ENCODE data around the gene VGLL3. TPM values are rescaled to one million over a fixed set of nuclear protein-coding genes. Genes with fewer than 3 reads are reported as not detected.
A peak's percentile ranks its signal among the peaks of the same experiment; 100 is the strongest.

VGLL3 gene
- total RNA-seq, 2 donors from 2014 or later, result 0.44 to 1.8 TPM

DNA sequence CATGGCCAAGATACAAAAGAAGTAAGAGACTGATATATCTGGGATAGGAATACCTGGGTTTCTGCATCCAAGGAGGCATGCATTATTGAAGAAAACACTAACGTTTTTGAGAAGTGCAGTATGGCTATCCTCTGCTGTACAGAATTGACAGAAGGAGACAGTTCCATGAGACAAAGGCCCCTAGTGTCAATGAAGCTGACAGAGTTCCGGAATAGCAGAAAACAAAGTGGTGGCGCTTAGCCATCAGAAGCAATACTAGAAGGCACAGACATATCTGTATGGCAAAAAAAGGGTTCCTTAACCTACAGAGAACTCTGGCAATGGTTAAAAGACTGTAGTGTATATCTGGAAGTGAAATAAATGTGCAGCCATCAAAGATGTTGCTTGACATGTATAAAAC, 77.8 kb downstream of the VGLL3 start:
- Mint-ChIP-seq H3K36me3 (ENCODE audit: low read depth) (no peaks in the 10 kb centered on the region), H3K4me1 (no peaks in the 10 kb centered on the region), H3K4me3 (no peak overlapping the region), H3K27me3 (ENCODE audit: insufficient read depth) (no peaks in the 10 kb centered on the region), H3K27ac (no peak overlapping the region), H3K9me3 (no peaks in the 10 kb centered on the region)
- H3K4me1 ChIP-seq (ENCODE audit: control insufficient read depth, insufficient read depth, low read length), result no peaks in the 10 kb centered on the region
- H3K9me3 ChIP-seq (ENCODE audit: control insufficient read depth, low read length), result no peaks in the 10 kb centered on the region
- no peak overlapping the region for H3K27ac ChIP-seq (ENCODE audit: low read depth, low read length)
- H3K4me3 ChIP-seq (ENCODE audit: low read length), result no peak overlapping the region
- TF ChIP-seq, protein P1, sequence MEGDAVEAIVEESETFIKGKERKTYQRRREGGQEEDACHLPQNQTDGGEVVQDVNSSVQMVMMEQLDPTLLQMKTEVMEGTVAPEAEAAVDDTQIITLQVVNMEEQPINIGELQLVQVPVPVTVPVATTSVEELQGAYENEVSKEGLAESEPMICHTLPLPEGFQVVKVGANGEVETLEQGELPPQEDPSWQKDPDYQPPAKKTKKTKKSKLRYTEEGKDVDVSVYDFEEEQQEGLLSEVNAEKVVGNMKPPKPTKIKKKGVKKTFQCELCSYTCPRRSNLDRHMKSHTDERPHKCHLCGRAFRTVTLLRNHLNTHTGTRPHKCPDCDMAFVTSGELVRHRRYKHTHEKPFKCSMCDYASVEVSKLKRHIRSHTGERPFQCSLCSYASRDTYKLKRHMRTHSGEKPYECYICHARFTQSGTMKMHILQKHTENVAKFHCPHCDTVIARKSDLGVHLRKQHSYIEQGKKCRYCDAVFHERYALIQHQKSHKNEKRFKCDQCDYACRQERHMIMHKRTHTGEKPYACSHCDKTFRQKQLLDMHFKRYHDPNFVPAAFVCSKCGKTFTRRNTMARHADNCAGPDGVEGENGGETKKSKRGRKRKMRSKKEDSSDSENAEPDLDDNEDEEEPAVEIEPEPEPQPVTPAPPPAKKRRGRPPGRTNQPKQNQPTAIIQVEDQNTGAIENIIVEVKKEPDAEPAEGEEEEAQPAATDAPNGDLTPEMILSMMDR (conservative IDR thresholded peaks at IDR 0.05), result no peak
- WGBS, 2 experiments (ENCODE audit: insufficient coverage in 1 of 2, insufficient read length in 1 of 2), result 90 to 96% methylated on average over 3 of the region's 3 CpGs
- no peaks in the 10 kb centered on the region for H3K27me3 ChIP-seq (ENCODE audit: control insufficient read depth, insufficient read depth, low read length, poor library complexity, severe bottlenecking)
- H3K36me3 ChIP-seq (ENCODE audit: control insufficient read depth, insufficient read depth, low read length), result no peaks in the 10 kb centered on the region
- no peak overlapping the region for H3K9ac ChIP-seq (ENCODE audit: extremely low read depth, low read length, poor library complexity, severe bottlenecking)
- DNase-seq, result no peak

DNA sequence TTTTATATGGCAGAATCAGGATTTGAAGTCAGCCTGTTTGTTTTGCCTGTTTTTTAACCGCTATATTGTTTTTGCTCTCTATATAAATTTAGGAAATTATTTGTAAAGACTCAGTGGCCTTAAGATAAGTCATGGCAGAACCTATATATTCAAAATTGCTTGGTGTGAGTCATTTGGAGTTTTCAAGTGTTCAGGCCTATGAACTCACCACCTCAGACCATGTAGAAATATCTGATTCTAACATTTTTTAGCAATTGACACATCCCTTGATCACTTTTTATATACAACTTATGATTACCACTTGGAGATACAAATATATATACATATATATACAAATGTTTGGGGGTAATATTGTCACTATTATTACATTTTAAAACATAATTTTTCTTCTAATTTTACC, 95.7 kb downstream of the VGLL3 start:
- TF ChIP-seq, protein P1 (conservative IDR thresholded peaks at IDR 0.05), result no peak
- Histone ChIP-seq H3K27me3 (ENCODE audit: control insufficient read depth, insufficient read depth, low read length, poor library complexity, severe bottlenecking) (no peaks in the 10 kb centered on the region), H3K9ac (ENCODE audit: extremely low read depth, low read length, poor library complexity, severe bottlenecking) (no peak overlapping the region), H3K9me3 (ENCODE audit: control insufficient read depth, low read length) (no peaks in the 10 kb centered on the region), H3K4me1 (ENCODE audit: control insufficient read depth, insufficient read depth, low read length) (no peaks in the 10 kb centered on the region), H3K27ac (ENCODE audit: low read depth, low read length) (no peak overlapping the region), H3K36me3 (ENCODE audit: control insufficient read depth, insufficient read depth, low read length) (no peaks in the 10 kb centered on the region), H3K4me3 (ENCODE audit: low read length) (no peak overlapping the region)
- H3K4me3 Mint-ChIP-seq, result no peak overlapping the region
- 100% methylated on average over 1 of the region's 1 CpG; no CpG with 5 or more reads in 1 of the 2 experiments for WGBS, 2 experiments (ENCODE audit: insufficient coverage in 1 of 2, insufficient read length in 1 of 2)
- peaks cover 4% of the 10 kb centered on the region for H3K4me1 Mint-ChIP-seq
- no peaks in the 10 kb centered on the region for H3K27me3 Mint-ChIP-seq (ENCODE audit: insufficient read depth)
- H3K36me3 Mint-ChIP-seq (ENCODE audit: low read depth), result no peaks in the 10 kb centered on the region
- no peak overlapping the region for H3K27ac Mint-ChIP-seq
- no peak for DNase-seq
- H3K9me3 Mint-ChIP-seq, result no peaks in the 10 kb centered on the region

- H3K9me3 ChIP-seq (ENCODE audit: control insufficient read depth, low read length), result no peaks in the 10 kb centered on the region
- H3K36me3 ChIP-seq (ENCODE audit: control insufficient read depth, insufficient read depth, low read length), result no peaks in the 10 kb centered on the region
- H3K4me1 ChIP-seq (ENCODE audit: control insufficient read depth, insufficient read depth, low read length), result no peaks in the 10 kb centered on the region
- Mint-ChIP-seq H3K27me3 (ENCODE audit: insufficient read depth) (no peaks in the 10 kb centered on the region), H3K4me3 (no peak overlapping the region), H3K36me3 (ENCODE audit: low read depth) (no peaks in the 10 kb centered on the region), H3K27ac (peak overlapping the region; percentile 83), H3K9me3 (peaks cover 2% of the 10 kb centered on the region), H3K4me1 (peaks cover 4% of the 10 kb centered on the region)
- DNase-seq, result no peak
- TF ChIP-seq, protein P1 (conservative IDR thresholded peaks at IDR 0.05), result no peak
- H3K9ac ChIP-seq (ENCODE audit: extremely low read depth, low read length, poor library complexity, severe bottlenecking), result no peak overlapping the region
- 17 to 66% methylated on average over 1 of the region's 1 CpG for WGBS, 2 experiments (ENCODE audit: insufficient coverage in 1 of 2, insufficient read length in 1 of 2)
- H3K27ac ChIP-seq (ENCODE audit: low read depth, low read length), result peak overlapping the region; percentile 94
- H3K27me3 ChIP-seq (ENCODE audit: control insufficient read depth, insufficient read depth, low read length, poor library complexity, severe bottlenecking), result no peaks in the 10 kb centered on the region
- H3K4me3 ChIP-seq (ENCODE audit: low read length), result no peak overlapping the region
Observed at GRCh38 chr3:86890741-86891396, 100.1 kb downstream of the VGLL3 start.

Other genes starting within 250 kb of the VGLL3 start
- gene CHMP2B, start 236.2 kb upstream of the VGLL3 start, total RNA-seq, result 10 to 100 TPM; 31.7 to 44.0 TPM

Measured in endodermal cell (in vitro differentiated cells).